Fibroblast of lung (primary cell): ENCODE measurements around the gene ANKS1B. TPM values are rescaled to one million over a fixed set of nuclear protein-coding genes. Genes with fewer than 3 reads are reported as not detected.

Experiments used
- DNase-seq, 2 donors: peaks; one replicate each; pipeline versions ENCODE4 v3.0.0 to v3.0.0-alpha.2; 2010; ENCODE audit warnings: low read depth in 2 of 2
- H2AFZ ChIP-seq: 2 replicates; pipeline ENCODE4 v1.5.1; 2012; ENCODE audit warnings: low read length, control low read depth, inconsistent platforms
- H3K27ac ChIP-seq: 2 replicates; pipeline ENCODE4 v1.5.1; 2011; ENCODE audit warnings: low read length, control low read depth; ENCODE audit not compliant: insufficient read depth
- H3K27me3 ChIP-seq: 2 replicates; pipeline ENCODE4 v1.5.1; 2011; ENCODE audit warnings: mild to moderate bottlenecking, low read length; ENCODE audit not compliant: control insufficient read depth, insufficient read depth
- H3K36me3 ChIP-seq: 2 replicates; pipeline ENCODE4 v1.5.1; 2011; ENCODE audit warnings: low read length; ENCODE audit not compliant: control insufficient read depth, insufficient read depth
- H3K4me1 ChIP-seq: 2 replicates; pipeline ENCODE4 v1.5.1; 2011; ENCODE audit warnings: low read length; ENCODE audit not compliant: control insufficient read depth, insufficient read depth; ENCODE audit errors: extremely low read depth
- H3K4me2 ChIP-seq: 2 replicates; pipeline ENCODE4 v1.5.1; 2011; ENCODE audit warnings: low read length, control low read depth; ENCODE audit not compliant: insufficient read depth; ENCODE audit errors: extremely low read depth
- H3K4me3 ChIP-seq, 4 experiments: fragments of 200-600 bp in 1 of 4; sonication (generic) in 1 of 4; replicated peaks in 1 of 4; 2 replicates each; pipeline ENCODE4 v1.5.1; 2011 to 2016; ENCODE audit warnings: low read length in 4 of 4, low read depth in 3 of 4, mild to moderate bottlenecking in 3 of 4, control low read depth in 2 of 4, inconsistent platforms in 1 of 4, mixed read lengths in 1 of 4; ENCODE audit not compliant: insufficient read depth in 1 of 4; ENCODE audit errors: control extremely low read depth in 1 of 4
- H3K79me2 ChIP-seq: 2 replicates; pipeline ENCODE4 v1.5.1; 2012; ENCODE audit warnings: mild to moderate bottlenecking, low read length, inconsistent platforms; ENCODE audit not compliant: control insufficient read depth, insufficient read depth
- H3K9ac ChIP-seq: 2 replicates; pipeline ENCODE4 v1.5.1; 2011; ENCODE audit warnings: mild to moderate bottlenecking, low read length, control low read depth; ENCODE audit not compliant: insufficient read depth
- H3K9me3 ChIP-seq: 2 replicates; pipeline ENCODE4 v1.5.1; 2012; ENCODE audit warnings: low read depth, low read length; ENCODE audit not compliant: control insufficient read depth, insufficient read depth
- H4K20me1 ChIP-seq: 2 replicates; pipeline ENCODE4 v1.5.1; 2011; ENCODE audit warnings: low read length; ENCODE audit not compliant: control insufficient read depth, insufficient read depth; ENCODE audit errors: extremely low read depth
- CTCF ChIP-seq, 2 donors: IDR thresholded peaks in 1 of 2; conservative IDR thresholded peaks in 1 of 2; 1 replicate in 1 of 2; 2 replicates in 1 of 2; pipeline ENCODE4 v1.5.1; 2011 to 2012; ENCODE audit warnings: low read length in 2 of 2, control low read depth in 1 of 2, inconsistent platforms in 1 of 2, low read depth in 1 of 2, mild to moderate bottlenecking in 1 of 2
- EZH2 ChIP-seq: IDR thresholded peaks from 2 replicates; pipeline ENCODE4 v1.5.1; 2012; ENCODE audit warnings: low read length, control low read depth, mild to moderate bottlenecking; ENCODE audit errors: missing control alignments
- polyA plus RNA-seq, 2 donors: library from polyadenylated mRNA; depleted of rRNA in 1 of 2; stranded (reverse) in 1 of 2; unstranded in 1 of 2; fragments of >200 nt; gene quantifications; 2 replicates each; pipeline ENCODE4 v1.2.1, GENCODE V29; 2011 to 2012; ENCODE audit warnings: missing spikeins in 1 of 2
- total RNA-seq: library from RNA; depleted of rRNA; stranded (reverse); fragments of >200 nt; gene quantifications from 2 replicates; pipeline ENCODE4 v1.2.1, GENCODE V29; 2014

The ANKS1B gene
- total and polyA plus RNA-seq, 2 donors (not counting 1 experiment from before 2014, with no cell fraction given): 0.11 to 0.83 TPM

GRCh38 chr12:98750511-98750910 is 1234.2 kb downstream of the ANKS1B start:
- H2AFZ ChIP-seq: no peak overlapping the region
- H3K27ac ChIP-seq: no peak overlapping the region
- DNase-seq: peak in 1 of 2 donors; percentile 22
- H3K27me3 ChIP-seq: peaks cover 4% of the 10 kb centered on the region
- H4K20me1 ChIP-seq: no peaks in the 10 kb centered on the region
- peaks cover 4% of the 10 kb centered on the region for H3K4me1 ChIP-seq
- no peaks in the 10 kb centered on the region for H3K36me3 ChIP-seq
- no peaks in the 10 kb centered on the region for H3K79me2 ChIP-seq
- TF ChIP-seq CTCF (conservative IDR thresholded peaks at IDR 0.05 in 1 of 2, IDR thresholded peaks at IDR 0.05 in 1 of 2; ENCODE audit: low read depth in 1 of 2, low read length in 2 of 2): no peak
- TF ChIP-seq EZH2: no peak
- no peak overlapping the region for H3K4me3 ChIP-seq
- no peak overlapping the region for H3K4me2 ChIP-seq
- no peak overlapping the region for H3K9ac ChIP-seq
- H3K9me3 ChIP-seq: no peaks in the 10 kb centered on the region

DNA sequence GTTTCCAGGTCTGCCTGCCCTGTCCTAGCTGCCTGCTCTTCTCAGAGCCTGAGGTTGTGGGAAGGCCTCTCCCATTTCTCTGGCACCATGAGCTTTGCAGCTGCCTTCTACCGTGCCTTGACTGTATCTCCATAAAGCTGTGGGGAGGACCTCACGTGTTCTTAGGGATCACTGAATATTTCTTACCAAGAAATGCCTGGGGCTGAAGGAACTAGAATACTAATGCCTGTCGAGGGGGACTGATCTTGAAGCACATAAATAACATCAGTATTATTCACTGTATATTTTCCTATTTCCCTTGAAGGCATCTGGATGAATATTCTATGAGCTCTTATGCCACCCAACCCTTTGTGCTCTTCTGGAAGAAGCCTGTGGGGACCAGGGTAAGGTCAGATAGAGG is 1236.3 kb downstream of the ANKS1B start:
- TF ChIP-seq EZH2 (no peak), CTCF (conservative IDR thresholded peaks at IDR 0.05 in 1 of 2, IDR thresholded peaks at IDR 0.05 in 1 of 2; ENCODE audit: low read depth in 1 of 2, low read length in 2 of 2) (no peak)
- Histone ChIP-seq H4K20me1 (no peaks in the 10 kb centered on the region), H3K27ac (no peak overlapping the region), H2AFZ (no peak overlapping the region), H3K79me2 (no peaks in the 10 kb centered on the region), H3K4me1 (no peaks in the 10 kb centered on the region), H3K36me3 (no peaks in the 10 kb centered on the region), H3K27me3 (peaks cover 4% of the 10 kb centered on the region), H3K9me3 (no peaks in the 10 kb centered on the region), H3K9ac (no peak overlapping the region), H3K4me2 (no peak overlapping the region), H3K4me3 (no peak overlapping the region)
- no peak for DNase-seq

- H3K79me2 ChIP-seq: no peaks in the 10 kb centered on the region
- H2AFZ ChIP-seq: peak overlapping the region; percentile 77
- no peaks in the 10 kb centered on the region for H3K4me1 ChIP-seq
- no peak overlapping the region for H3K9ac ChIP-seq
- no peak overlapping the region for H3K27ac ChIP-seq
- H4K20me1 ChIP-seq: no peaks in the 10 kb centered on the region
- no peak for TF ChIP-seq EZH2
- TF ChIP-seq CTCF (conservative IDR thresholded peaks at IDR 0.05 in 1 of 2, IDR thresholded peaks at IDR 0.05 in 1 of 2; ENCODE audit: low read depth in 1 of 2, low read length in 2 of 2): no peak
- H3K36me3 ChIP-seq: no peaks in the 10 kb centered on the region
- H3K4me3 ChIP-seq: peak overlapping the region; percentile 32 to 61 (median 48)
- H3K27me3 ChIP-seq: peaks cover 4% of the 10 kb centered on the region
- DNase-seq: peak in 1 of 2 donors; percentile 21
- H3K4me2 ChIP-seq: peak overlapping the region; percentile 80
- H3K9me3 ChIP-seq: no peaks in the 10 kb centered on the region
Measured at GRCh38 chr12:98745578-98746391, 1239.0 kb downstream of the ANKS1B start.
